ENCODE data around the gene SNX18.

SNX18 gene

GRCh38 chr5:54537725-54538124 lies 20.2 kb downstream of the SNX18 start:
- Mint-ChIP-seq H3K9me3 (no peaks in the 10 kb centered on the region), H3K27ac (peak overlapping the region in 1 of 2 donors; percentile 91), H3K27me3 (no peaks in the 10 kb centered on the region), H3K4me3 (peak overlapping the region in 1 of 2 donors; percentile 15), H3K4me1 (ENCODE audit: low read depth in 2 of 2) (peaks cover 28 to 68% of the 10 kb centered on the region in 2 donors), H3K36me3 (ENCODE audit: insufficient read depth) (peaks cover 4% of the 10 kb centered on the region)
- ATAC-seq (replicated peaks): no peak
- no peak for DNase-seq

GRCh38 chr5:54538156-54538555 lies 20.6 kb downstream of the SNX18 start:
- Mint-ChIP-seq H3K9me3 (no peaks in the 10 kb centered on the region), H3K36me3 (ENCODE audit: insufficient read depth) (peaks cover 9% of the 10 kb centered on the region), H3K27me3 (no peaks in the 10 kb centered on the region), H3K4me1 (ENCODE audit: low read depth in 2 of 2) (peaks cover 28 to 72% of the 10 kb centered on the region in 2 donors), H3K4me3 (peak overlapping the region in 1 of 2 donors; percentile 15), H3K27ac (peak overlapping the region in 1 of 2 donors; percentile 91)
- no peak for DNase-seq
- no peak for ATAC-seq (replicated peaks)

- H3K36me3 Mint-ChIP-seq (ENCODE audit: insufficient read depth): peaks cover 9% of the 10 kb centered on the region
- H3K4me1 Mint-ChIP-seq (ENCODE audit: low read depth in 2 of 2): peaks cover 24 to 64% of the 10 kb centered on the region in 2 donors
- DNase-seq: no peak
- no peak overlapping the region for H3K4me3 Mint-ChIP-seq
- ATAC-seq (replicated peaks): no peak
- H3K9me3 Mint-ChIP-seq: no peaks in the 10 kb centered on the region
- H3K27ac Mint-ChIP-seq: peak overlapping the region; percentile 18 to 91
- no peaks in the 10 kb centered on the region for H3K27me3 Mint-ChIP-seq
Measured at GRCh38 chr5:54539001-54539400, 21.4 kb downstream of the SNX18 start.

GRCh38 chr5:54540286-54540685 lies 22.7 kb downstream of the SNX18 start:
- Mint-ChIP-seq H3K27ac (no peak overlapping the region), H3K4me3 (no peak overlapping the region), H3K36me3 (ENCODE audit: insufficient read depth) (peaks cover 6% of the 10 kb centered on the region), H3K4me1 (ENCODE audit: low read depth in 2 of 2) (peaks cover 22 to 56% of the 10 kb centered on the region in 2 donors), H3K9me3 (no peaks in the 10 kb centered on the region), H3K27me3 (no peaks in the 10 kb centered on the region)
- DNase-seq (no peak), ATAC-seq (replicated peaks) (no peak)

GRCh38 chr5:54541823-54542783 lies 24.5 kb downstream of the SNX18 start:
- no peak overlapping the region for H3K4me3 Mint-ChIP-seq
- peaks cover 6% of the 10 kb centered on the region for H3K36me3 Mint-ChIP-seq (ENCODE audit: insufficient read depth)
- H3K27ac Mint-ChIP-seq: peak overlapping the region; percentile 4 to 22
- H3K27me3 Mint-ChIP-seq: no peaks in the 10 kb centered on the region
- no peak for ATAC-seq (replicated peaks)
- H3K4me1 Mint-ChIP-seq (ENCODE audit: low read depth in 2 of 2): peaks cover 19 to 43% of the 10 kb centered on the region in 2 donors
- DNase-seq: no peak
- H3K9me3 Mint-ChIP-seq: no peaks in the 10 kb centered on the region

GRCh38 chr5:54544044-54544443 lies 26.5 kb downstream of the SNX18 start:
- no peak overlapping the region for H3K27ac Mint-ChIP-seq
- no peaks in the 10 kb centered on the region for H3K9me3 Mint-ChIP-seq
- DNase-seq (no peak), ATAC-seq (replicated peaks) (no peak)
- H3K4me1 Mint-ChIP-seq (ENCODE audit: low read depth in 2 of 2): peaks cover 15 to 40% of the 10 kb centered on the region in 2 donors
- no peak overlapping the region for H3K4me3 Mint-ChIP-seq
- no peaks in the 10 kb centered on the region for H3K27me3 Mint-ChIP-seq
- peaks cover 6% of the 10 kb centered on the region for H3K36me3 Mint-ChIP-seq (ENCODE audit: insufficient read depth)

- H3K4me3 Mint-ChIP-seq: no peak overlapping the region
- H3K9me3 Mint-ChIP-seq: no peaks in the 10 kb centered on the region
- DNase-seq (no peak), ATAC-seq (replicated peaks) (no peak)
- H3K27me3 Mint-ChIP-seq: no peaks in the 10 kb centered on the region
- peaks cover 11 to 34% of the 10 kb centered on the region in 2 donors for H3K4me1 Mint-ChIP-seq (ENCODE audit: low read depth in 2 of 2)
- H3K27ac Mint-ChIP-seq: peak overlapping the region in 1 of 2 donors; percentile 6
- peaks cover 6% of the 10 kb centered on the region for H3K36me3 Mint-ChIP-seq (ENCODE audit: insufficient read depth)
Measured at GRCh38 chr5:54545796-54546195, 28.2 kb downstream of the SNX18 start.

- no peaks in the 10 kb centered on the region for H3K27me3 Mint-ChIP-seq
- H3K9me3 Mint-ChIP-seq: no peaks in the 10 kb centered on the region
- peaks cover 8% of the 10 kb centered on the region for H3K36me3 Mint-ChIP-seq (ENCODE audit: insufficient read depth)
- ATAC-seq (replicated peaks): no peak
- H3K4me3 Mint-ChIP-seq: no peak overlapping the region
- peaks cover 5 to 27% of the 10 kb centered on the region in 2 donors for H3K4me1 Mint-ChIP-seq (ENCODE audit: low read depth in 2 of 2)
- no peak for DNase-seq
- H3K27ac Mint-ChIP-seq: no peak overlapping the region
Measured at GRCh38 chr5:54547711-54548250, 30.2 kb downstream of the SNX18 start.

- Mint-ChIP-seq H3K9me3 (no peaks in the 10 kb centered on the region), H3K4me1 (ENCODE audit: low read depth in 2 of 2) (peaks cover 5 to 24% of the 10 kb centered on the region in 2 donors), H3K4me3 (no peak overlapping the region), H3K36me3 (ENCODE audit: insufficient read depth) (peaks cover 4% of the 10 kb centered on the region), H3K27me3 (no peaks in the 10 kb centered on the region), H3K27ac (no peak overlapping the region)
- DNase-seq (no peak), ATAC-seq (replicated peaks) (no peak)
Measured at GRCh38 chr5:54548565-54548964, 31.0 kb downstream of the SNX18 start.

GRCh38 chr5:54551292-54551691 lies 33.7 kb downstream of the SNX18 start:
- no peaks in the 10 kb centered on the region for H3K27me3 Mint-ChIP-seq
- DNase-seq (no peak), ATAC-seq (replicated peaks) (no peak)
- peaks cover 4% of the 10 kb centered on the region for H3K36me3 Mint-ChIP-seq (ENCODE audit: insufficient read depth)
- H3K9me3 Mint-ChIP-seq: no peaks in the 10 kb centered on the region
- H3K4me1 Mint-ChIP-seq (ENCODE audit: low read depth in 2 of 2): peaks cover 3 to 28% of the 10 kb centered on the region in 2 donors
- no peak overlapping the region for H3K27ac Mint-ChIP-seq
- H3K4me3 Mint-ChIP-seq: no peak overlapping the region

- no peak for ATAC-seq (replicated peaks)
- Mint-ChIP-seq H3K4me3 (no peak overlapping the region), H3K27me3 (no peaks in the 10 kb centered on the region), H3K9me3 (no peaks in the 10 kb centered on the region), H3K27ac (no peak overlapping the region), H3K4me1 (ENCODE audit: low read depth in 2 of 2) (peaks cover 3 to 27% of the 10 kb centered on the region in 2 donors), H3K36me3 (ENCODE audit: insufficient read depth) (peaks cover 4% of the 10 kb centered on the region)
- no peak for DNase-seq
Measured at GRCh38 chr5:54551926-54552325, 34.4 kb downstream of the SNX18 start.

- DNase-seq (no peak), ATAC-seq (replicated peaks) (no peak)
- Mint-ChIP-seq H3K9me3 (no peaks in the 10 kb centered on the region), H3K36me3 (ENCODE audit: insufficient read depth) (peaks cover 4% of the 10 kb centered on the region), H3K27ac (peak overlapping the region in 1 of 2 donors; percentile 30), H3K4me1 (ENCODE audit: low read depth in 2 of 2) (peaks cover 3 to 23% of the 10 kb centered on the region in 2 donors), H3K27me3 (no peaks in the 10 kb centered on the region), H3K4me3 (no peak overlapping the region)
Measured at GRCh38 chr5:54552446-54552845, 34.9 kb downstream of the SNX18 start.

- no peak for ATAC-seq (replicated peaks)
- peaks cover 4% of the 10 kb centered on the region for H3K36me3 Mint-ChIP-seq (ENCODE audit: insufficient read depth)
- no peak overlapping the region for H3K27ac Mint-ChIP-seq
- DNase-seq: no peak
- no peaks in the 10 kb centered on the region for H3K9me3 Mint-ChIP-seq
- H3K4me1 Mint-ChIP-seq (ENCODE audit: low read depth in 2 of 2): peaks cover 3 to 25% of the 10 kb centered on the region in 2 donors
- no peaks in the 10 kb centered on the region for H3K27me3 Mint-ChIP-seq
- no peak overlapping the region for H3K4me3 Mint-ChIP-seq
Measured at GRCh38 chr5:54553659-54554207, 36.2 kb downstream of the SNX18 start.

All from effector memory CD8-positive, alpha-beta T cell (primary cell).